ENCODE measurements around the gene PCDH19.

The PCDH19 gene

DNA sequence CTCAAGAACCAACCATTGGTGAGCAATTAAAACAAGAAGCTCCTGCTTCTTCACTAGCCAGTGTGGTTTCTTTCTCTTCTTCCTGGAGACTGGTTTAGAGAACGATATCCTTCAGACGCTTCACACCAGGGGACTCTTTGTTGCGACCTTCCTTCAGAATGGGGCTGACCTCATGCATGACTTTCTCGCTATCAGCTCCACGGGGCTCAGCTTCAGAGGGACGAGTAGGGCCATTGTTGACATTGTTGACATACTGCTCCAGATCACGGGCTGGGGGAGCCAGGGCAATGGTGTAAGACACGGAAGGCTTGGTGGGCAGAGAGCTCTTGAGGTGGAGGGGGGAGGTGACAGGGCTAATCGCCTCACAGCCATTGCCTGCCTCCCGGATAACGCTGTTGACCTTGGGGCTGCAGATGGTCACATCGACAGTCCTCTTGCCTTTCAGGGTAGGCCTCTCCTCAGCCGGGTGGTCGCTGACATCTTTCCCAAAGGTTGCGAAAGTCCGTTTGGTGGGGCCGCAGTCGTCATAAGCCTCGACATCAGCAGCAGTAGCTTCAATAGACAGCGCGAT lies 113.8 kb downstream of the PCDH19 start:
- DNase-seq = no peak

DNA sequence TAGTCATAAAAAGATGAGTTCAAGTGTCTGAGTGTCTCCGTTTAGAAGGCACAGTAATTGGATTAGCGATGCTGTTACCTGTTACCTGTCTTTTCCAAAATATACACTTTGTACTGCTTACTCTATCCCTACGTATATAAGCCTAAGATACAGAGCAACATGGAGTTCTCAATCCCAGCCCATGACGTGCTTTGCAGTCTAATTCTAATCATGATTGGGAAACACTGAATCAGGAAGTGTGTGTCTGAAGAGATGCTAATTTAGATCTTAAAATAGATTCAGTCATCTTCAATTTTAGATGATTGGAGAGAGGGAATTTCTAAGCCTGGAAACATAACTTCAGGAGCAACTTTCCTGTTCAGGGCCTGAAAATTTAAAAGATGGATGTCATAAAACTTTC lies 115.1 kb downstream of the PCDH19 start:
- no peak for DNase-seq

DNA sequence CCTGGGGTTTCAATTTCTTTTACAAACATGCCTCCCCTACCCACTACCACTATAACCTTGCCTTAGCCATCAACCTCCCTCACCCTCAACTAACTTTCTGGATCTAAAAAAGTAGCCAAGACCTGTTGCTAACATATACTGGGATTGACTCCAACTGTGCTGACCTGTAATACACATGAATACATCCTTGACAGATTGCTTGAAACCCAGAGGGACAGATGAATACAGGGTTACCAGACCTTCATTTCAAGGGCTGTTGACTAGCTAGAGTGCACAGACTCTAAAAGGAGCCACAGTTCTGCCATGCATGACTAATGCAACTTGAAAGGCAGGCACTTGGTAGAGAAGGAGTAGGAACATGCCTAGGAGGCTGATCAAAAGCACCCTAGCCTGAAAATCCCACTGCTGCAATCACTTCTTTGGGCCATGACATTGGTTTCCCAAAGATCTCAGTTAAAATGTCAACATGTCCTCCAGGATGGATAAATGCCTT lies 121.0 kb downstream of the PCDH19 start:
- DNase-seq = no peak

DNA sequence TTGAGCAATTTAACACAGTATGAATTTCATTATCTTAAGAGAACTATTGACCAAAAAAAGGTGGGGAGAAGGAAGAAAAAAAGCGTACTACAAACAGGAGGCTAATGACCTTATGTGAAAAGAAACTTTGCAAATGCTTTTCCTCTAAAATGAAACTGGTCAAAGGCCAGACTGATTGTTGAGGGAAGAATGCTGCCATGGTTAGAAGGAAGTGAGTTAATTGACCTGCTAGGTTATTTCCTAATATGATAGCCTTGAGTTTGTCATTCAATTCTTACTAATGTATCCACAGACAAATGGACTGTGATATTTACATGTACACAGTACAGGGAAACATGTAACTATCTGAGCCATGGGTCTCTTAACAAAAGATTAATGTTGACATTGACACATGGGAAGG lies 132.8 kb downstream of the PCDH19 start:
- DNase-seq = no peak

DNA sequence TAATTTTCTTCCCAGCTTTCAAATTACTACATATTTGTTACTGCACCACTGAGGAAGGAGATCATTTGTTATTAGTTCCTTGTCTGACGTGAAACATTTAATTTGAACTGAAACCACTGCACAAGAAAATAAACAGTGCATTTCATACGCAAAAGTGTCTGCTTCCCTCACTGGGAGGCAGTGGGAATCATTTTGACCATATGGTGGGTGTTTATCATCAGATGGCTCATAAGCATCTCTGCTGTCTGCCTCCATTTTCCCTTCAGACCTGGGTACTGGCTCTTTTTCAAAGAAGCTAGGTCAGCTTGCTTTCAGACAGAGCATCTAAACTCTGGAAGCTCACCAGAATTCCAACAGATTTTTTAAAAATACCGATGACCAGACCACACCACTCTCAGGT lies 135.2 kb downstream of the PCDH19 start:
- DNase-seq = no peak

DNA sequence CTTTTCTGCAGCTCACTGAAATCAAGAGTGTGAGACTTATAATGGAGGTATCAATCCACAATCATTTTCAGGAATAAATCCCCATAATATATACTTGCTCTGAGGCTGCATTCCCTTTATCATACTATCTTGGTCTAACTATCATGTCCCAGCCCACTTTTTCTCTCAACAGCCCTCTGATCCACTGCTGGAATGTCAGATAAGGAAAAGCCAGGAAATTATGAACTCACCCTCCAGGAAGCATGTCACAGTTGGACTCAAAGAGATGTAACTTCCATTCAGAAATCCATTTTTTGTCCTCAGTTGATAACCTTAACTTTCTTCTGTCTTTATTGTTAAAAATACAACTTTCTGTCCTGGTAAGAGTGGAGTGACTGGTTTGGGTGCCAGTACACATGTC lies 144.9 kb downstream of the PCDH19 start:
- DNase-seq = no peak

DNA sequence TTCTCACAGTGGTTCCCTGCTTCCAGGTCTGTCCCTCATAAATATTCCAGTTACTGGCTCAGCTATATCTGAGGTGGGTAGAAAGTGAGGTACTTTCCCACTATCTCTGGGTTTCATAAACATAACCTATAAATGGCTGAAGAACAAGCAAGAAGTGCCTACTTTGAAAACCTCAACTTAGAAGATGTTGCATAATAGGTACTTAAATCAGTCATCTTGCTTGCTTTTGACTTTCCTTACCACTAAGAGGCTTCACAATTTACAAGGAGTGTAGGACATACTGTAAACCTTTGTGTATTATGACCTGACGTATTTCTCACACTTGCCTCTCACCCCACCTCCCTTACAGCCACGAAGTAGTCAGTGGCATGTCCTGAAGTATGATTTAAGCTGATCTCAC lies 145.9 kb downstream of the PCDH19 start:
- no peak for DNase-seq

DNA sequence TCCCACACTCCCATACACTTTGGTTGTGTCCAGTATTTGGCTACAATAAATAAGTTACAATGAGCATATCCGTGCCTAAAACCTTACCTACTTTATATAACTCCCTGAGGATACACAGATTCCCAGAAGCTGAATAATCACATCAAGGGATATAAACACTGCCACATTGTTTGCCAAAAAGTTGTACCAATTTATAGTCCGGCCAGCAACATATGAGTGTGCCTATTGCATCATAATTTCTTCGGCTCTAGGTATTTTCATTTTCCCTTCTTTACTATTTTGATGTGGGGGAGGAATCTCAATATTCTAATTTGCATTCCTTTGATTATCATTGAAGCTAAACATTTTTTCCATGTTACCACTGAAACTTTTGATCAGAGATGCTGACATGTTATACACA lies 146.4 kb downstream of the PCDH19 start:
- DNase-seq = no peak

DNA sequence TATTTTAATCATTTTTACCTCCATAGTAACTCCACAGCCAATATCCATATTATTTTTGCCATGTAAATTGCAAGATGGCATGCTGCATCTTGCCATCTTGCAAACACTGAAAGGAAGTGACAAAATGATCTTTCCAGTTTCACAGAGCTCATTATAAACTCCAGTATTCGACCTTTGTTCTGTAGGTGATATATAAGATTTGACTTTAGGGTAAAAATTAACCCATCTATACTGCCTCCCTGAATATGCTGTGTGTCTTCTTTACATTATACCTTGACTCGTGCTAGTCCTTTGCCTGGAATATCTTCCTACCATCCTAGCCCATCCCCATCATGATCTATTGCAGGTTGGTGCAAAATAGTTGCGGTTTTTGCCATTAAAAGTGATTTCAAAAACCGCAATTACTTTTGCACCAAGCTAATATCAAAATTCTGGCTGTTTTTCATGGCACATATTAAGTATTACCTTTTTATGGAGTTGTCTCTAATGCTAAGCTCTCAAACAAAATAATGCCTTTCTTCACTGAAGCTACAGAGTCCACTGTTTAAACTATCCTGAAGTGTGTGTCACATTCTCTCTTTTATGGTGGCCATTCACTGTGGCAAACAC lies 161.1 kb downstream of the PCDH19 start:
- no peak for DNase-seq

DNA sequence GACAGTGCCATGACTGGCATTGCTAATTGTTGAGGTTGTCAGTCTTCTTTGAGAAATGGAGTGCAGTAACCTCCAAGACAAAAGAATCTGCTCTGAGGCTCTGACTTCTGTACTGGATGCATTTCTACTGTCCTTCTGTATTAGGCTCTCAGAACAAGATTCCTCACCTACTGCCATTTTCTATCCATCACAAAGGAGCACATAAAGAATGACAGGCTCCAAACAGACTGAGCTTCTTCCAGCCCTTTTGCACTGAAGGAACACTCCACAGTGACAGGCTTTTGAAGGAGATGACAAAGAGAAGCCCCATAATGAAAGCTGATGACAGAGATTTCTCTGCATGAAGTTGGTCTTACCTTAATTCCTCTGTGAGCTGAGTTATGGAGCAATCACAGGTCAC lies 162.2 kb downstream of the PCDH19 start:
- no peak for DNase-seq

DNA sequence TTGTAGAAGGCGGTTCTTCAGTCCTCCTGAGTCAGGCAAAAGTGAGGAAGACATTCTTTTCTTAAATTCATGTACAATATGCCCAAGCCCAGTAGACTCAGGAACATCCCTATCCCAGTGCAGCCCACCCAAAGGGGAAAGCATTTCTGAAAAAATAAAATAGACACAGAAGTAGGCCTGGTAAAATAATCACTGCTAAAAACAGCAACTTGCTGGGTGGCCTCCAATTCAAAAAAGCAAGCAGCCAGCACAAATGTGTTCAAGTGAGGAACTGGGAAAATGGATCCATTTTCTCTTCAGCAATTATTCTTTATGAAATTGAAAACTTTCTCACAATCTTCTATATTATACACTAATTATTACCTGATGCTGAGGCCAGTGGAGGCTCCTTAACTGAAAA lies 165.4 kb downstream of the PCDH19 start:
- no peak for DNase-seq
